HG02885 (cell line): ENCODE measurements around the gene CXCL12.

Source experiments
- ATAC-seq: cut with Tn5 transposase; IDR thresholded peaks from one replicate; pipeline ENCODE4 v1.9.1; 2021; ENCODE audit warnings: mild to moderate bottlenecking; ENCODE audit not compliant: unreplicated experiment, poor library complexity

Gene CXCL12

DNA sequence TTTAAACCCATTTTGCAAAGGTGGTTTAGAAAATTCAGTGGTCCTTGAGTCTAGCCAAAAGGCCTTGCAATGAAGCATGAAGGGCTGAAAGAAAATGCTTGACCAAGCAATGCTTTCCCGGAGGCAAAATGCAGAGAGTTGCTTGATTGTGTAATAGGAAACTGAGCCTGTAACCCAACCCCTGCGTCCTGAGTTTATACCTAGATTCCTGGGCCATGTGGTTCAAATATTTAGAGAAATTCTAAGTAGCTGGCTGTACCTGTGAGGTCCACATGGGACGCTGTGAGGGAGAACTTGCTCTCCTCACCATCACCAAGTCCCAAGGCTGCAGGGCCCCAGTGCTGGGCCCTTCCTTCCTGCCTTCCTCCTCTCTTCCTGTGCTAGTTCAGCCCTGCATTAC, 45.7 kb downstream of the CXCL12 start:
- ATAC-seq = no peak

- no peak for ATAC-seq
Observed at GRCh38 chr10:44337081-44337480, 47.8 kb downstream of the CXCL12 start.

DNA sequence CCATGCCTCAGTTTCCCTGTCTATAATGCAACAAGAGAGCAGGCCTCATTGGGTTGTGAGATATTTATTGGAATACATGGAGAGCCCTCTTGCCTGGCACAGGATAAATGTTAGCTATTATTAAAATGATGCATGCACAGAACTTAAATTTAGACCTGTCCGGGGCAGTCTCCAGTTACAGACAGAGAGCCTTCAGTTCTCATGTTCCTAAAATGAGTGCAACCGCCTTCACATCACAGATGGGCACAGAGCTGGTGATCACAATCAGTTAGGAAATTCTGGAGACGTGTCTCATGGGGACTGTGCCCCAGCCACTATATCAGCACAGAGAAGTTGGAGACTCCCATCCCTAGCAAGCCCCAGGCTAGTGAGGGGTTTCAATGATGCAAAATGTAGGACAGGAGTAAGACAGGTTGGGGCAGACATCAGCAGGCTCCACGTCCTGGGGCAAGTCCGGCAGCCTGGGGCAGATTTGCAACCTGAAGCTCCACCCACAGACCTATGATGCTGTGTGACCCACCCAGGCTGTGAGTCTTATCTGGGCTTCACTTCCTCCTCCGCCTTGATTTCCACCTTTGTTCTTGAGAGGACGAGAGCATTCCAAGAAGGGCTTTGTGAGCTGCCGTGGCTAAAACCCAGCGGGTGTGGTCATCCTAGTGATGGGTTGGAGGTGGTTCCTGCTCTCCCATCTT, 49.4 kb downstream of the CXCL12 start:
- ATAC-seq = no peak

GRCh38 chr10:44334621-44335184, 50.2 kb downstream of the CXCL12 start:
- no peak for ATAC-seq

GRCh38 chr10:44334091-44334490, 50.8 kb downstream of the CXCL12 start:
- ATAC-seq = no peak

DNA sequence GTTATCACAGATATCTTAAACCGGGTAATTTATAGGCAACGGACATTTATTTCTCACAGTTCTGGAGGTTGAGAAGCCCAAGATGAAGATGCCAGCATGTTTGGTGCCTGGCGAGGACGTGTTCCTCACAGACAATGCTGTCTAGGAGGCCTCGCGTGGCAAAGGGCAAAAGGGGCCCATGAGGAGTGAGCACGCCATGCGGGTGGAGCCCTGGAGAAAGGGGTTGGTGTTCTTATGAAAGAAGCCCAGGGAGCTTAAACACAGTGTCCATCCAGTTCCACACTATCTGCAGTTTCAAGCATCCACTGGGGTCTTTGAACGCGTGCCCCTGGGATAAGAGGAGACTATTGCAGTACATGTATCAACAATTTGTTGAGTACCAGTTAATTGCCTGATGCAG, 51.4 kb downstream of the CXCL12 start:
- ATAC-seq = no peak

- no peak for ATAC-seq
Observed at GRCh38 chr10:44332465-44332864, 52.4 kb downstream of the CXCL12 start.

DNA sequence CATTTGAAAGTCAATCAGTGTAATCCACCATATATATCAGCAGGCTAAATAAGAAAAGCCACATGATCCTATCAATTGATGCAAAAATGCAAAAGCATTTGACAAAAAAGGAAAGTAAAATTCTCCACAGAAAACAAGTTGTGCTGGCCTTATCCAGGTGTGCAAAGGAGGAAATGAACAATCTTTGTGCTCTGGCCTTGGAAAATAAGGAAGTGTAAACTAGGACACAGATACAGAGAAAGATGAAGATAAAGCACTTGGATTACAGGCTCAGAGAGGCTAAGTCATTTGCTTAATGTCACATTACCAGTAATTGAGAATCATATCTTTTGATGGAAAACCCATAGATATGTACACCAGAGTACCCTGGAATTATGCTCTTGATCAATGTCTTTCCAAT, 54.5 kb downstream of the CXCL12 start:
- no peak for ATAC-seq

- ATAC-seq = no peak
Observed at GRCh38 chr10:44327461-44327860, 57.4 kb downstream of the CXCL12 start.
